ENCODE results near the gene GRAMD1A.
"Not testable (repeated sequence)": the region's sequence is repeated elsewhere in the genome, so short reads cannot be mapped to it uniquely, and the experiment has no call there.

The GRAMD1A gene

GRCh38 chr19:34979819-34980640 lies 20.1 kb upstream of the GRAMD1A start:
- no peak for DNase-seq

- DNase-seq = no peak
Measured at GRCh38 chr19:34982275-34982674, 17.8 kb upstream of the GRAMD1A start.

- no peak for DNase-seq
Measured at GRCh38 chr19:34983786-34984185, 16.3 kb upstream of the GRAMD1A start.

DNA sequence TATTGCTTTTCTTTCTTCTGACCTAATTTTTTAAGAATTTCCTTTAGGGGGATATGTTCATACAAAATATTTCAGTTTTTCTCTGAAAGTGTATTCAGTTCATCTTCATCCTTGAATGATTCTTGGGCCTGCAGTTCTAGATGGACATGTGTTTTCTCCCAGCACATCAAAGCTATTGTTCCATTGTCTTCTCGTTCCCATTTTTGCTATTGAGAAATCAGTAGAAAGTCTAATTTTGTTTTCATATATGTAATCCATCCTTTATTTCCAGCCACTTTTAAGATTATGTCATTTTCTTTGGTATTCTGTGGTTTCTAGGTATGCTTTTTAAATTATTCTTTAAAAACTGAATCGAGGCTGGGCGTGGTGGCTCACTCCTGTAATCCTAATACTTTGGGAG lies 15.8 kb upstream of the GRAMD1A start:
- DNase-seq = no peak

DNA sequence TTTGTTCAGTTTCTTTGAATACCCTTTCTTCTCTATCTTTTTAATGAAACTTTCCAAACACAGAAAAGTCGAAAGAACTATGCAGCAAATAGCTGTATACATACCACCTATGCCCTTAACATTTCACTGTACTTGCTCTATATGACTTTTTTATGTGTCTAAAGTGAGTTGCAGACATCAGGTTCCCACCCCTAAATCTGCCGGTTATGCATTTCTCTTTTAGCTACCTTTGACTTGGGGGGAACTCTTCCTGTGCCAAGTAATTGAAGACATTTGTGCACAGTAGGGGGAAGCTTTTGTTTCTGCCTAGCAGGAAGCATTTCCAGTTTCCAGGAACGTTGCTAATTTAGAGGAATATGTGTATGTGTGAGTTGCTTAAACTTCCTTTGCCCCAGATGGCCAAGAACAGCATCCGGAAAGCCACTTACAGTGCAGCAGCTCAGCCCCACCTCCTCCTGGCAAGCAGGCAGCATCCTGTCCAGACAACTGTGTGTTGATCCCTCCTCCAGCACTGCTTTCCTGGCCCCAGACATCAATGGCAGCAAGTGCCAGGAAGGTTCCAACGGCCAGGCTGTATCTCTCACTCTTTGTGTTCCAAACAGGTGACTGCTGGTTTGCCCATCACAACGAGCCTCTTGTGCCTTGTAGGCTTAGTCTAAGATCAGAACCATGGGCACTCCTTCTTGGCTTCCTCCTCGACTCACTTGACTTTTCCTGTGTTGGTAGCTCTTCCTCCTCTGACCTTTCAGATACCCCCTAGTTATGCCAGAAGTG lies 14.7 kb upstream of the GRAMD1A start:
- peak; percentile 9 to 41 for DNase-seq

DNA sequence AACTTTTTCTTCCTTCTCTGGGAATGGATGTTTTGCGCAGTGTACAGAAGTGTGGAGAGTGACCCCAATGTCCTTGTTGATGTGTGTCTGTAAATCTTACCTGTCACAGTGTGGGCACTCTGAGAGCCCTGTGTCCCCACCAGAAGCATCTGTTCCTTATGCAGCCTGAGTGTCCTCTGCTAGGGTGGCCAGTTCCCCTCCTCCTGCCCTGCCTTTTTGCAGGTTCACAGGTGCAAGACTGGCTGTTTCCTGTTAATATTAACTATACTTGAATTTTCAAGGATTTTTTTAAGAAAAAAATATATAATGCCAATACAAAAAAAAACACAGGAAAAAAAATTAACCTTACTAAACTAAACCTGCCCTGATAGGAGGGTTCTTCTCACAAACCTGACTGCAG lies 12.0 kb upstream of the GRAMD1A start:
- DNase-seq = no peak

GRCh38 chr19:34989298-34989697 lies 10.8 kb upstream of the GRAMD1A start:
- no peak for DNase-seq

DNA sequence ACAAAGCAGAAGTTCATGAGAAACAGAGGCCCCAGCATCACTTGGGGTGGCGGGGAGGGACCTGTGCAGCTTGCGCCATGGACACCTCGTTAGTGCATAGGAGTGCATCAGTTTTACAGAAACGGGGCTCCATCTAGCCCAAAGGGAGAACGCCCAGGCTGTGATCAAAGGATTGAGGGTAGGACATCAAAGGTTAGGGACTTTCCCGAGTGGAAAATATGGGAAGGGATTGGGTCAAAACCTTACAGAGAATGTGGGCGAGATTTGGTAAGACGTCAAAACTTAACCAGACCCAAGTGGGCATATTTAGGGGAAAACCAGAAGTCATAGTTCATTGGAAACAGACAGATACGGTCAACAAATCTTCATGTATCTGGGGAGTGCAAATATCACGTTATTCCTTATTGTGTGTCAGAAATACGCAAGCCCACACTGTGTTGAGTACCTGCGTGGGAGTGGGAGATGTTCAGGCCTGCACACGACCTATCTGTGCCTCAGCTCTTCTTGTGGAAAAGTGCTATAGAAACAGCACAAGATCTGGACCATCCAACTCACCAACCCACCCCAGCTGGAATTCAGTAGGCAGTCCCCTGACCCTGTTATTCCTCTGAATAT lies 9.4 kb upstream of the GRAMD1A start:
- no peak for DNase-seq

- DNase-seq = no peak
Measured at GRCh38 chr19:34991542-34992333, 8.4 kb upstream of the GRAMD1A start.

DNA sequence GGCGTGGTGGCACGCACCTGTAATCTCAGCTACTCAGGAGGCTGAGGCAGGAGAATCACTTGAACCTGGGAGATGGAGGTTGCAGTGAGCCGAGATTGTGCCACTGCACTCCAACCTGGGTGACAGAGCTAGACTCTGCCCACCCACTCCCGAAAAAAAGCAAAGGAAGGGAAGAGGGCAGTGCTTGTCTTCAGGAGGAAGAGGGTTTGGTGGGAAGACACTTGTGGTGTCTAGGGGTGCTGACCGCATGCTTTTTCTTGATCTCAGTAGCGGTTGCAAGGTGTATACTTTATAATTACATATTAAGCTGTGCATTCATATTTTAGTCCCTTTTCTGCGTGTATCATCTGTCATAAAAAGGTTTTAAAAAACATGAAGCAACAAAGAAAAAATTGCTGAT lies 7.5 kb upstream of the GRAMD1A start:
- DNase-seq = not testable (repeated sequence)

- no peak for DNase-seq
Measured at GRCh38 chr19:34994286-34994642, 5.9 kb upstream of the GRAMD1A start.

GRCh38 chr19:34994643-34995541 lies 5.2 kb upstream of the GRAMD1A start:
- no peak for DNase-seq

GRCh38 chr19:34995551-34995950 lies 4.6 kb upstream of the GRAMD1A start:
- no peak for DNase-seq

DNA sequence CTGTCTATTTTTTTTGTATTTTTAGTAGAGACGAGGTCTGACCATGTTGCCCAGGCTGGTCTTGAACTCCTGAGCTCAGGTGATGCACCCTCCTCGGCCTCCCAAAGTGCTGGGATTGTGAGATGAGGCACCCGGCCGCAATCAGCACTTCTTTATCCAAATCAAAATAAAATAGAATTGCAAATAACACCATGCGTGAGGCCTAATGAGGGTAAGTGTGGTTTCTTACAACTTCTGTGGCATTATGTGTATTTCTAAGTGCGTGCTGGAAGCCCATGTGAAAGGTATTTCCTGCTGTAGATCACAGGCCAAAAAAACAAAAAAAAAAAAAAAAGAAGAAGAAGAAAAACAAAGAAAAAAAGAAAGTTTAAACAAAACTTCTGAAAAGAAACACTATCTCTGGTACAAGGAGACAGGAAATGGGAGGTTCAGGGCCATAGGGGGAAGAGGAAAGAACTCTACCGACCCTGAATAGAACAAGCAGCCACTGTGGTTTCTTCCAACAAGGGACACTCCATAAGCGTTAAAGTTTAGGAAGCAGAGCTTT lies 3.0 kb upstream of the GRAMD1A start:
- DNase-seq = no peak

DNA sequence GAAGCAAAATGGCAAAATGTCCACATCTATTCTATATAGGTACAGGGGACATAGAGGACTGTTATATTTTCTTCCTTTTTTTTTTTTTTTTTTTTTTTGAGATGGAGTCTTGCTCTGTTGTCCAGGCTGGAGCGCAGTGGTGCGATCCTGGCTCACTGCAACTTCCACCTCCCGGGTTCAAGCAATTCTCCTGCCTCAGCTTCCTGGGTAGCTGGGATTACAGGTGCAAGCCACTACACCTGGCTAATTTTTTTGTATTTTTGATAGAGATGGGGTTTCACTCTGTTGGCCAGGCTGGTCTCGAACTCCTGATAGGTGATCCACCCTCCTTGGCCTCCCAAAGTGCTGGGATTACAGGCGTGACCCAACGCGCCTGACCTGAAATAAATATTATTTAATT lies 1.9 kb upstream of the GRAMD1A start:
- not testable (repeated sequence) for DNase-seq

- no peak for DNase-seq
Measured at GRCh38 chr19:34998777-34999497, 1.2 kb upstream of the GRAMD1A start.

GRCh38 chr19:35000338-35000646 lies 169 bp downstream of the GRAMD1A start:
- no peak for DNase-seq

DNA sequence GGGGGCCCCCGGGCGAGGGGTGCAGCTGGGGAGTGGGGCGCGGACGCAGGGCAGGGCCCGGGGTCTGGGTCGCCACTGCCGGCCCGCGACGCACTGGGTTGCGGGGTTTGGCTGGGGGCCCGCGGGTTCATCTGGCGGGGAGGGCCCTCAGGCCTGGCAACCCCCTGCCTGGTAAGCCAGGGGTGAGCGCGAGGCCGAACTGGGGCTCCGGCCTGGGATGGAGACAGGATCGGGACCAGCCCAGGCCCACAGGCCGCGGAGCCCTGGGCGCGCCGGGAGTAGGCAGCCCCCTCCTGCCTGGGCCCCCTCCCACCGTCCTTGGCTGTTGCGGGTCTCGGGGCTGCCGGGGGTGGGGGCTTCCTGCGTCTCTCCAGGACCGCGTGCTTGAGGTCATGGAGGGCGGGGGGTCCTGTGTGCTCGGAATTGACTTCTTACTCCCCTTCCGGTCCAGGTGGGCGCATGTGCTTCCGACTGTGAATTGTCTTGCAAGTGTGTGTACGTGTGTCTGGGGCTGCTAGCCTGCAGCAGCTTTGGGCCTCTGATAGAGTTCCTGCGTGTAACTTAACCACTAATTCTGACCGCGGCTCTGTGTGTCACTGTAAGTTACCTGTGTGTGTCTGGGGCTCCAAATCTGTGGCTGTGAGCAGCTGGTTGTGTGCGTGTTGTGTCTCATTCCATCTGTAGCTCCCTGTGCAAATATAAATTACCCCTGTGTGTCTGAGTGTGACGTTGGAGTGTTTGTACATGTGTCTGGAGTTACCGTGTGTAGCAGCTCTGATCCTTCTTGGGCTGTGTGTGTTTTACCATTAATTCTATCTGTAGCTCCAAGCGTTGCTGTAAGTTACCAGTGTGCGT lies 751 bp downstream of the GRAMD1A start:
- DNase-seq = peak in 1 of 2 experiments; percentile 26

GRCh38 chr19:35002037-35002535 lies 2.0 kb downstream of the GRAMD1A start:
- no peak for DNase-seq
